HepG2 (cell line): ENCODE measurements around the gene PSMB2. TPM values are rescaled to one million over a fixed set of nuclear protein-coding genes. Genes with fewer than 3 reads are reported as not detected.

ENCODE experiments used
- ATAC-seq: fragments of 200-7000 bp; cut with Tn5 transposase; 3 replicates; pipeline ENCODE4 v1.9.1; 2020; ENCODE audit warnings: mild to moderate bottlenecking, moderate library complexity
- BruUV-seq: library from RNA; stranded (reverse); fragments of 400-500 nt; replicated peaks from 2 replicates; lab custom pipeline; 2021; lab: Mats Ljungman, UMichigan
- CTCF ChIA-PET: fragments of 300-600 bp; formaldehyde crosslinking; extraction: SDS; loops from one replicate; lab custom pipeline; 2021; ENCODE audit warnings: low total read pairs, inconsistent platforms, low intra/inter-chr PET ratio; lab: Yijun Ruan, JAX
- POLR2A ChIA-PET: fragments of 350-600 bp; sonication (Branson Sonifier 250); formaldehyde crosslinking; loops from one replicate; lab custom pipeline; 2020; ENCODE audit warnings: antibody characterized with exemption, inconsistent platforms; lab: Yijun Ruan, JAX
- DNase-seq: peaks from one replicate; pipeline ENCODE4 v3.0.0-alpha.2; 2015; ENCODE audit warnings: low spot score
- FAIRE-seq: peaks from 3 replicates; lab custom pipeline; 2011; peaks lifted over from hg19 to GRCh38; lab: Jason Lieb, UNC
- H2AFZ ChIP-seq: one replicate; pipeline ENCODE4 v1.6.1; 2011; ENCODE audit warnings: low read length, inconsistent platforms
- H3K27ac ChIP-seq: fragments of 300-600 bp; 3 replicates; pipeline ENCODE4 v1.8.0; 2011; ENCODE audit warnings: mixed run types, mild to moderate bottlenecking, mixed read lengths, low read length, inconsistent platforms; ENCODE audit not compliant: insufficient read depth; ENCODE audit errors: extremely low read length
- H3K27me3 ChIP-seq, 2 experiments: fragments of 200-600 bp in 1 of 2; 2 replicates in 1 of 2; 3 replicates in 1 of 2; pipeline versions ENCODE4 v1.6.0 to v1.8.0; 2011; ENCODE audit warnings: low read length in 2 of 2, mild to moderate bottlenecking in 2 of 2, moderate library complexity in 2 of 2, inconsistent platforms in 1 of 2; ENCODE audit not compliant: insufficient read depth in 2 of 2, control insufficient read depth in 1 of 2
- H3K36me3 ChIP-seq, 2 experiments: fragments of 200-600 bp in 1 of 2; replicated peaks in 1 of 2; 2 replicates in 1 of 2; 3 replicates in 1 of 2; pipeline versions ENCODE4 v1.5.1 to v1.8.0; 2011; ENCODE audit warnings: low read length in 2 of 2, inconsistent platforms in 1 of 2; ENCODE audit not compliant: insufficient read depth in 2 of 2, control insufficient read depth in 1 of 2
- H3K4me1 ChIP-seq: 2 replicates; pipeline ENCODE4 v1.5.1; 2012; ENCODE audit warnings: low read length, inconsistent platforms; ENCODE audit not compliant: insufficient read depth
- H3K4me2 ChIP-seq: 2 replicates; pipeline ENCODE4 v1.6.0; 2011; ENCODE audit warnings: low read depth, low read length, inconsistent platforms
- H3K4me3 ChIP-seq, 3 experiments: fragments of 200-600 bp in 1 of 3; sonication (generic), shearing (Covaris generic) in 1 of 3; replicated peaks in 1 of 3; 2 replicates each; pipeline ENCODE4 v1.5.1; 2011 to 2016; ENCODE audit warnings: low read length in 3 of 3, inconsistent platforms in 2 of 3, low read depth in 2 of 3, mild to moderate bottlenecking in 2 of 3, control low read depth in 1 of 3, mixed read lengths in 1 of 3; ENCODE audit not compliant: insufficient read depth in 1 of 3
- H3K79me2 ChIP-seq: one replicate; pipeline ENCODE4 v1.6.1; 2011; ENCODE audit warnings: low read length, inconsistent platforms; ENCODE audit not compliant: insufficient read depth
- H3K9ac ChIP-seq: 2 replicates; pipeline ENCODE4 v1.6.0; 2011; ENCODE audit warnings: mild to moderate bottlenecking, low read depth, low read length, inconsistent platforms; ENCODE audit not compliant: insufficient read depth
- H3K9me3 ChIP-seq: 2 replicates; pipeline ENCODE4 v1.5.1; 2012; ENCODE audit warnings: mild to moderate bottlenecking, low read length
- H4K20me1 ChIP-seq: 2 replicates; pipeline ENCODE4 v1.6.0; 2011; ENCODE audit warnings: inconsistent platforms, mild to moderate bottlenecking, low read length, moderate library complexity; ENCODE audit not compliant: insufficient read depth
- DR1 ChIP-seq: sonication (generic); formaldehyde crosslinking; IDR thresholded peaks from 2 replicates; pipeline ENCODE4 v1.8.0; 2021; ENCODE audit warnings: mild to moderate bottlenecking, missing genetic modification reagents, inconsistent platforms
- ZBTB7B ChIP-seq: sonication (generic); formaldehyde crosslinking; IDR thresholded peaks from 2 replicates; pipeline ENCODE4 v1.4.0; 2020; ENCODE audit warnings: missing genetic modification reagents
- WGBS: methylation state at CpG from one replicate; pipeline ENCODE4 v1.1.6; 2017; ENCODE audit warnings: low lambda C conversion rate; 5-methylcytosine and 5-hydroxymethylcytosine counted together
- in situ Hi-C: cut with HindIII; loops from 2 replicates; pipeline ENCODE4 v1.10.0; 2017; ENCODE audit warnings: low pct_unique_long_range_greater_than_20kb; ENCODE audit not compliant: extremely low pct_ligation_motif_present
- intact Hi-C: fragments of 100-400 bp; cut with micrococcal nuclease; formaldehyde crosslinking; loops from one replicate; pipeline ENCODE4 v1.10.0; 2022; ENCODE audit not compliant: unreplicated experiment
- polyA plus RNA-seq, 8 experiments: library from polyadenylated mRNA; depleted of rRNA in 3 of 8; stranded (reverse) in 7 of 8; unstranded in 1 of 8; fragments of >200 nt; fragmentation: Illumina TruSeq in 4 of 8; extraction: Trizol in 4 of 8; gene quantifications; 2 replicates each; pipeline versions ENCODE4 v1.2.1 to v1.2.3, GENCODE V29; 2011 to 2016; ENCODE audit warnings: low read depth in 4 of 8, missing spikeins in 1 of 8, mixed read lengths in 1 of 8; ENCODE audit not compliant: insufficient read depth in 1 of 8
- total RNA-seq, 5 experiments: library from RNA; depleted of rRNA; stranded (reverse); fragments of >200 nt; fragmentation: Illumina TruSeq; extraction: Trizol; gene quantifications; 2 replicates each; pipeline ENCODE4 v1.2.3, GENCODE V29; 2016; ENCODE audit warnings: low read depth in 1 of 5
- TF ChIP-seq, protein P1 (sequence below): IDR thresholded peaks from 2 replicates; pipeline ENCODE4 v1.6.1; 2016; ENCODE audit warnings: low read depth, missing genetic modification reagents, missing compliant biosample characterization

Gene PSMB2
- total and polyA plus RNA-seq, 2 of the 13 experiments (the other 11 are each of a cell fraction or from before 2014, with no cell fraction given), result 60.6 to 62.2 TPM

- H3K27ac ChIP-seq, result no peak overlapping the region
- no peak overlapping the region for H3K4me3 ChIP-seq
- FAIRE-seq (no peak), DNase-seq (no peak), ATAC-seq (no peak)
- WGBS, result 49% methylated on average over 2 of the region's 2 CpGs
- H3K4me1 ChIP-seq, result no peaks in the 10 kb centered on the region
- intact Hi-C loops (no loop called here), in situ Hi-C loops (no loop called here)
- BruUV-seq, result no TSS peak
- H3K79me2 ChIP-seq, result no peaks in the 10 kb centered on the region
- no peak overlapping the region for H3K4me2 ChIP-seq
- no peaks in the 10 kb centered on the region for H3K36me3 ChIP-seq
- H2AFZ ChIP-seq, result no peak overlapping the region
- TF ChIP-seq, protein P1, sequence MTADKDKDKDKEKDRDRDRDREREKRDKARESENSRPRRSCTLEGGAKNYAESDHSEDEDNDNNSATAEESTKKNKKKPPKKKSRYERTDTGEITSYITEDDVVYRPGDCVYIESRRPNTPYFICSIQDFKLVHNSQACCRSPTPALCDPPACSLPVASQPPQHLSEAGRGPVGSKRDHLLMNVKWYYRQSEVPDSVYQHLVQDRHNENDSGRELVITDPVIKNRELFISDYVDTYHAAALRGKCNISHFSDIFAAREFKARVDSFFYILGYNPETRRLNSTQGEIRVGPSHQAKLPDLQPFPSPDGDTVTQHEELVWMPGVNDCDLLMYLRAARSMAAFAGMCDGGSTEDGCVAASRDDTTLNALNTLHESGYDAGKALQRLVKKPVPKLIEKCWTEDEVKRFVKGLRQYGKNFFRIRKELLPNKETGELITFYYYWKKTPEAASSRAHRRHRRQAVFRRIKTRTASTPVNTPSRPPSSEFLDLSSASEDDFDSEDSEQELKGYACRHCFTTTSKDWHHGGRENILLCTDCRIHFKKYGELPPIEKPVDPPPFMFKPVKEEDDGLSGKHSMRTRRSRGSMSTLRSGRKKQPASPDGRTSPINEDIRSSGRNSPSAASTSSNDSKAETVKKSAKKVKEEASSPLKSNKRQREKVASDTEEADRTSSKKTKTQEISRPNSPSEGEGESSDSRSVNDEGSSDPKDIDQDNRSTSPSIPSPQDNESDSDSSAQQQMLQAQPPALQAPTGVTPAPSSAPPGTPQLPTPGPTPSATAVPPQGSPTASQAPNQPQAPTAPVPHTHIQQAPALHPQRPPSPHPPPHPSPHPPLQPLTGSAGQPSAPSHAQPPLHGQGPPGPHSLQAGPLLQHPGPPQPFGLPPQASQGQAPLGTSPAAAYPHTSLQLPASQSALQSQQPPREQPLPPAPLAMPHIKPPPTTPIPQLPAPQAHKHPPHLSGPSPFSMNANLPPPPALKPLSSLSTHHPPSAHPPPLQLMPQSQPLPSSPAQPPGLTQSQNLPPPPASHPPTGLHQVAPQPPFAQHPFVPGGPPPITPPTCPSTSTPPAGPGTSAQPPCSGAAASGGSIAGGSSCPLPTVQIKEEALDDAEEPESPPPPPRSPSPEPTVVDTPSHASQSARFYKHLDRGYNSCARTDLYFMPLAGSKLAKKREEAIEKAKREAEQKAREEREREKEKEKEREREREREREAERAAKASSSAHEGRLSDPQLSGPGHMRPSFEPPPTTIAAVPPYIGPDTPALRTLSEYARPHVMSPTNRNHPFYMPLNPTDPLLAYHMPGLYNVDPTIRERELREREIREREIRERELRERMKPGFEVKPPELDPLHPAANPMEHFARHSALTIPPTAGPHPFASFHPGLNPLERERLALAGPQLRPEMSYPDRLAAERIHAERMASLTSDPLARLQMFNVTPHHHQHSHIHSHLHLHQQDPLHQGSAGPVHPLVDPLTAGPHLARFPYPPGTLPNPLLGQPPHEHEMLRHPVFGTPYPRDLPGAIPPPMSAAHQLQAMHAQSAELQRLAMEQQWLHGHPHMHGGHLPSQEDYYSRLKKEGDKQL (CRISPR knock-in tag), result no peak
- TF ChIP-seq ZBTB7B (CRISPR knock-in tag), result no peak
- TF ChIP-seq DR1, result no peak
- POLR2A ChIA-PET, result no interaction called here
- peaks cover 0 to 19% of the 10 kb centered on the region in 2 experiments; a peak in 2 of 5 replicates for H3K27me3 ChIP-seq
- no peaks in the 10 kb centered on the region for H3K9me3 ChIP-seq
- no peaks in the 10 kb centered on the region for H4K20me1 ChIP-seq
- H3K9ac ChIP-seq, result no peak overlapping the region
- CTCF ChIA-PET, result no interaction called here
Measured at GRCh38 chr1:35666216-35666615, 24.9 kb upstream of the PSMB2 start.
